NCI-H2196 treated with DMSO at 0.1 percent for 48 hours (cell line): Measurements from ENCODE around the gene OR6C6.
"Not testable (repeated sequence)": the region's sequence is repeated elsewhere in the genome, so short reads cannot be mapped to it uniquely, and the experiment has no call there.

Experiments
- DNase-seq: peaks from one replicate; lab custom pipeline; 2025; ENCODE audit not compliant: unreplicated experiment; lab: John Stamatoyannopoulos, UW

The OR6C6 gene

GRCh38 chr12:55296469-55296868, at the start of gene OR6C6:
TSS of gene OR6C6 (minus strand) at chr12:55296569. CDS start at chr12:55295232, 1,337 bp downstream.
- no peak for DNase-seq

DNA sequence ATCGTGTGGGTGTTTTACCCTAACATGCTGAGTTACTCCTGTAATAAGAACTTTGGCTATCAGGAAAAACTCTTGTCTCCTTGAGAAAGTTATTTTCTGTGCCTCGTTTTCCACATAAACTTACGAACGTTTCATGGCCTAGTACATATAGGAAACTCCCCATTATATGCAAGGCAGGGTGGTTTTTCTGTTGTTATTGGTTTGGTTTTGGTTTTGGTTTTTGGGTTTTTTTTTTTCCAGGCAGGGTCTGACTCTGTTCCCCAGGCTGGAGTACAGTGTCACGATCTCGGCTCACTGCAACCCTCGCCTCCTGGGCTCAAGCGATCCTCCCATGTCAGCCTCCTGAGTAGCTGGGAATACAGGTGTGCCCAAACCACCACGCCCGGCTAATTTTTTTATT, 39.6 kb upstream of the OR6C6 start:
- DNase-seq = no peak

GRCh38 chr12:55330446-55330845, 34.1 kb upstream of the OR6C6 start, which contains the start of gene OR6C3:
TSS of gene OR6C3 (plus strand) at chr12:55330746. CDS start at chr12:55331701, 955 bp downstream.
- DNase-seq = no peak

DNA sequence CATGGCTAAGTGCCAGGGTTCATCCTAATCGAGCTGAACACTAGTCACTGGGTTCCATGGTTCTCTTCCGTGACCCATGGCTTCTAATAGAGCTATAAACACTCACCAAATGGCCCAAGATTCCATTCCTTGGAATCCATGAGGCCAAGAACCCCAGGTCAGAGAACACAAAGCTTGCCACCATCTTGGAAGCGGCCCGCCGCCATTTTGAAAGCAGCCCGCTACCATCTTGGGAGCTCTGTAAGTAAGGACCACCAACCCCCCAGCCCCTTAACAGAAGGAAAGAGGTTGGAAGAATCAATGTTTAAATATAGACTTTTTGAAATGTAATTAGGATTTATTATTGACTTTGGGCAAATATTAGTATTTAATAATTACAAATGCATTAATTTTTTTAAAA, 29.4 kb upstream of the OR6C6 start:
- DNase-seq = not testable (repeated sequence)

DNA sequence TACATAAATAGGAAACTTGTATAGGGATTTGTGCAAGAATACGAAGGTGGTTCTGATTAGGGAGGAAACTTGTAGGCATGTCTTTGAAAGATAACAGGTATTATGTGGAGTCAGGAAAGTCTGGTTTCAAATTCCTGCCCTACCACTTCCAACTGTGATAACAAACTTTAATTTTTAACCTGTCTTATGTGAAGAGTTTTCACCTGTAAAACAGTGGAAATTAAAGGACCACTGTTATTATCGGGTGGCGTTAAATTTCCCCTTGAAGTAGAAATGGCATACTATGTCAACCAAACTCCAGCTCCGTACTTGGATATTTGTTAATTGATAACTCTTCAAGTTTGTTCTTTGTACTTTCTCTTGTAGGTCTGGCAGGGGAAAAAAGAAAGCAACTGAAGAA, 23.8 kb upstream of the OR6C6 start:
- DNase-seq = no peak

GRCh38 chr12:55314043-55314442, 17.7 kb upstream of the OR6C6 start, which contains the start of gene OR6C1:
TSS of gene OR6C1 (plus strand) at chr12:55314343. CDS start at chr12:55320600, 6,257 bp downstream.
- DNase-seq = no peak

GRCh38 chr12:55289999-55290398, 6.4 kb downstream of the OR6C6 start:
- DNase-seq = no peak

DNA sequence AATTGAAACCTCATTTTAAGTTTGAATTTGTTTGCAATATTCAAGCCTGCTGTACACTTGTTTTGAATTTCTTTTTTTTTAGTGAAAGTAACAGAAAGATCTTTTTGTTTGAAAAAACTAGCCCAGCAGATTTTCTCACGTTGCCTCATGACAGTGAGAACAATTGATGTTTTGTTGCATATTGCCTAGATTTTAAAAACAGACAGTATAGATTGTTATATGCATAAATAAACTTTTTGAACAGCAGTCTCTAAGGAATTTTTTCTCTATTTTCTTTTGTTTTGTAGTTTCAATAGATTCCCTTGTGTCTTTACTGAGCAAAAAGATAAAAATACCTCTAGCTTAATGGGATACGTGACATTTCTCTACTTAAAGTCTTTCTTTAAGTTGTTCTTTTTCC, 15.4 kb downstream of the OR6C6 start:
- no peak for DNase-seq

GRCh38 chr12:55258303-55258702, 38.1 kb downstream of the OR6C6 start:
- no peak for DNase-seq

- no peak for DNase-seq
Measured at GRCh38 chr12:55256831-55257230, 39.5 kb downstream of the OR6C6 start.

- no peak for DNase-seq
Measured at GRCh38 chr12:55253281-55253680, 43.1 kb downstream of the OR6C6 start.

- DNase-seq = no peak
Measured at GRCh38 chr12:55250944-55251343, 45.4 kb downstream of the OR6C6 start.

- DNase-seq = no peak
Measured at GRCh38 chr12:55246159-55246558, 50.2 kb downstream of the OR6C6 start.

DNA sequence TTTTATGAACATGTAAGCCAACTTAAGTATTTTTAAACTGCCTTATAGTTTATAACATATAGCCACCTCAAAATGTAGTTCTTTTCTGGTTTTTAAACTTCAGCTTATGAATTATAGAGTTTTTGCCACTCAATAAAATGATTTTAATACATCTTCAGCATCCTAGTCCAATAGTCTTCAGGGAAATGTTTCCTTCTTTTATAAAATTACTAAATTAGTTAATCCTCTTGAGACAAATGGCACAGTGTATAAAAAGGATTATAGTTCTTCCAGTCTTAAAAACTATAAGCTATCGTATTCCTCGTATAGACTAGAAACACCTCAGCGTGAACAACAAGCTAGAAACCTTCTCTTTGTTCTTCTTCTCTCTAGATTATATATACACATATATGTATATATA, 52.1 kb downstream of the OR6C6 start, which contains the start of gene OR6C74:
TSS of gene OR6C74 (plus strand) at position 301 of the 400 bp plus-strand sequence. CDS start 2,679 bp downstream, outside the sequence.
- DNase-seq = no peak
